ENCODE measurements around the gene FAM107B. TPM values are rescaled to one million over a fixed set of nuclear protein-coding genes. Genes with fewer than 3 reads are reported as not detected.
"Not testable (repeated sequence)": the region's sequence is repeated elsewhere in the genome, so short reads cannot be mapped to it uniquely, and the experiment has no call there.

Gene FAM107B
- total RNA-seq, 1 donor from 2014 or later, result 36.6 TPM

DNA sequence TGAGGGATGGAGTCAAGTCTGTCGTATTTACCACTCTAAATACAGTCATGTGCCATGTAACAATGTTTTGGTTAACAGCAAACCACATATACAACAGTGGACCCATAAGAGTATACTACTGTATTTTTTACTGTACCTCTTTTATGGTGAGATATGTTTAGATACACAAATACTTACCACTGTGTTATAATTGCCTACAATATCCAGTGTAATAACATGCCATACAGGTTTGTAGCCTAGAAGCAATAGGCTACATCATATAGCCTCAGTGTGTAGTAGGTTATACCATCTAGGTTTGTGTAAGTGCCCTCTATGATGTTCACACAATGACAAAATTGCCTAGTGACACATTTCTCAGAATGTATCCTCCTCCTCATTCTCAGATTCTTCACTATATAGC, 110.4 kb downstream of the FAM107B start:
- no peak for DNase-seq

DNA sequence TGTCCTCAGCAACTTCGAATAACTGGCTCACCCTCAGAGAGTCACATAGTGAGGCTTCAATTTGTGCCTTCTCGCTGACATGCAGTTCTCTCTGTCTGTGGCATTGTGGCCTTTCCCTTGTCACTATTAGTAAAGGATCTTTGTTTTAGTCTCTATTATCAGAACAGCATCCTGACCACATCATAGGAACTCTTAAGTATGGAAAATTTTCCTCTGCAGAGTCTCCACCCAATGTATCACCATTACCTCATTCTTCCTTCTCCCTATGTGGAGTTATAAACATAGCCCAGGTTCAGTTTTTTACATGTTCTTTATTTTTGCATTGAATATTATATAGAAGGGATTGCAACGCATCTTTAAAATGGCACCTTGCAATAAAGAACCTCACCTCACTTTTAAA, 112.9 kb downstream of the FAM107B start:
- DNase-seq, result no peak

DNA sequence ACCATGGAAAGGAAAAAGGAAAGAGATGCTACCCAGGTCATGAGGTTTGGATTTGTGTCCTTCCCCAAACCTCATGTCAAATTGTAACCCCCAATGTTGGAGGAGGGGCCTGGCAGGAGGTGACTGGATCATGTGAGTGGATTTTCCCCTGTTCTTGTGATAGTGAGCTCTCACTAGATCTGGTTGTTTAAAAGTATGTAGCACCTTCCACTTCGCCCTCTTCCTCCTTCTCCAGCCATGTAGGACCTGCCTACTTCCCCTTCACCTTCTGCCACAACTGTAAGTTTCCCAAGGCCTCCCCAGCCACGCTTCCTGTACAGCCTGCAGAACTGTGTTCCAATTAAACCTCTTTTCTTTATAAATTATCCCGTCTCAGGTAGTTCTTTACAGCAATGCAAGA, 113.9 kb downstream of the FAM107B start:
- DNase-seq, result no peak

DNA sequence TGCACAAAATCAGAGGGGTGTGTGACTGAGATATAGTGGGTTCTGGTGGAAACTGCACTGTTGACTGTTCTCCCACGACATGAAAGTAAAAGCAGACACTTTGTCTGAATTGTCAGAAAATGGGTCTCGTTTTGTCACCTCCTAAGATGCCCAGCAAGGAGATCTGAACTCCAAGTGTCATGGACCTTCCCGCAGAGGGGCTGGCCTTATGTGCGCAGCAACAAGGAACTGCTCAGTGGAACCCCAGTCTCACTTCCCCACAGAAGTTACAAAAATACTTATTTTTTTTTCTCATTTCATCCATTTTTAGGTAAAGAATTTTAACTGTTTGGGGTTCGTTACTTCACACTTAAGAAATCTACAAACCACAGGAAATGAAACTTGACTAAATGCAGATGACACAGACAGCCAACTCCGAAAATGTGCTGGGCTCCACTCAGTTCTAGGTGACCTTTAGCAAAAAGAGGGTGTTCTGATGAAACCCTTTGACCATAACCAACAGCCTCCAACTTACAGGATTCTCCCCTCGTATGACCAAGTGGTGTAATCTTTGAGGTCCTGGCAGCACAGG, 115.0 kb downstream of the FAM107B start:
- no peak for DNase-seq

DNA sequence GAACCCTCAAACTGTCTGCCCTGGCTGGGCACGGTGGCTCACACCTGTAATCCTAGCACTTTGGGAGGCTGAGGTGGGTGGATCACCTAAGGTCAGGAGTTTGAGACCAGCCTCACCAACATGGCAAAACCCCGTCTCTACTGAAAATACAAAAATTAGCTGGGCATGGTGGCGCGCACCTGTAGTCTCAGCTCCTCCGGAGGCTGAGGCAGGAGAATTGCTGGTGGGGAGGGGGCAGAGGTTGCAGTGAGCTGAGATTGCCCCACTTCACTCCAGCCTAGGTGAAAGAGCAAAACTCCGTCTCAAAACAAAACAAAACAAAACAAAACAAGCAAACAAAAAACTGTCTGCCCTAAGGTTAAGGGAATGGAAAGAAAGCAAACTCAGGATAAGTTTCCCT, 115.6 kb downstream of the FAM107B start:
- not testable (repeated sequence) for DNase-seq

DNA sequence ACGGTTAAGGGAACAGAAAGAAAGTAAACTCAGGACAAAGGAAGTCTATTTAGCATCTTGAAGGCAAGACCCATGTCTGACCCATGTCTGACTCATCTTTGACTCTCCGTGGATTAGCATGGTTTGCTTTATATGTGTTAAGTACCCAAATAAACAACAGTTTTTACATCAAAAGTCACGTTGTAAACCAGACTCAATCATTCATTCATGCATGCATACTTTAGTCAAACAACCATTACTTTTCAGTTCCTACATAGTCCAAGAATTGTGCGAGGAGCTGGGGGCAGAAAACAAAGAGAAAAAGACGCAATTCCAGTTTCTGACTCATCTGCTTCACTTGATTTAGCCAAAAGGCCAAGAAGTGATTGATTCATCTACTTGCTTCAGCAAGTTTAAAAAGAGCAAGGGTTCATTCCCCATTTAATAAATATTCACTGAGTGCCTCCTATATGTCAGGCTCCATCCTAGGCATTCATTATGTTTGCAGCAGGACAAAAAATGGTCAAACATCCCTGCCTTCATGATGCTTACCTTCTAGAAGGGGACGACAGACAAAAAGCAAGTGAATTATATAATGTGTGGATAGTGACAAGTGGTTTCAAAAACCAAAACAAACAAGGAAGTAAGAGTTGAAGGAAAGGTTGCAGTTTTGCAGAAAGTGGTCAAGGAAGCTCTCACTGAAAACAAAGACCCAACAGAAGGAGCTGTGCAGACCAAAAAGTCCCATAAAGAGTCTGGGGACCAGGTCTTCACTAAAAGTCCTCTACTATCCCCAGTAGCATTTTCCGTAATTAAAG, 116.2 kb downstream of the FAM107B start:
- no peak for DNase-seq

DNA sequence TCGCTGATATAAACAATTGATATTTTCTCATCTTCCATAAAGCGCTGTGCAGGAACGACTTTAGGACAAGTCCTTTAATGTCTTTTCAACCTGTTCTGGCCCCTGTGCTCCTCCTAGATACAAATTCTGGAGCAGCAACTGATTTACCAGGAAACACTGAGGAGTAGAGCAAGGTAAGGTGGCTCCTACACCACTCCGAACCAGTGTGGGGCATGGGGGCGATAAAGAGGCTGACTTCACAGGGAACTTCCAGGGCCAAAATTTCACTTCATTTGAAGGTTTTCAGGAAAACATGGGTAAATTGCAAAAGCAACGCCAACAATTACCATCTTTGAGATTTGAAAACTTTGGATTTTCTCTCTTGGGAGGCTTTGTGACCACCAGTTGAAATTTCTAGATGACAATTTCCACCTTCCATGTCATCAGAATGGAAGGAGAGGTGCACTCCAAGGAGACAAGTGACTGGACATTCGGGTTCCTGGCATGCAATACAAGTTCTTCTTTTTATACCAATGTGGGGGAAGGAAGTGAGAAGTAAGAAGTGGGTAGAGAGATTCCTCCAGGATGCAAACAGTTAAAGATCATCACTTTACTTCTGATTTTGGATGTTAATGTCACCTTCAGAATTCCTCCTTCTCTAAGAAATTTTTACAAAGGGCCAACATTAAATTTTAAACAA, 118.5 kb downstream of the FAM107B start:
- no peak for DNase-seq

- DNase-seq, result no peak
These were observed 119.8 kb downstream of the FAM107B start for GRCh38 chr10:14654821-14655382.

- DNase-seq, result peak; percentile 68
These were observed 121.2 kb downstream of the FAM107B start for GRCh38 chr10:14653271-14654161.

DNA sequence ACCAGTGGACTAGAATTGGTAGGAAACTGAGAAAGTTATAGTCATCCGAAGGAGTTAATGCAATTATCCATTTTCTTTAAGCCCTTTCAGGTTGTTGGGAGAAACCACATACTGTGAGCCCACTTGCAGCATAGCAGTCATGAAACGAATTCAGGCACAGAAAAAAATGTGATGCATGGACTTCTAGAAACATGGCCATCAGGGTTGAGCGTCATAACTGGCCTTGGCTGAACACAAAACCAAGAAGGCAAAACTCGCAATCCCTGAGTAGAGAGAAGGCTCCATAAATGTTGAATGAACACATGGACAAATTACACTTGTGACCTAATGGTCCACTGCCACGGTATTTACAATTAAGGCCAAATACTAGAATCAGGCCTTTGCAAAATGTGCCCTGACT, 121.9 kb downstream of the FAM107B start:
- DNase-seq, result no peak

DNA sequence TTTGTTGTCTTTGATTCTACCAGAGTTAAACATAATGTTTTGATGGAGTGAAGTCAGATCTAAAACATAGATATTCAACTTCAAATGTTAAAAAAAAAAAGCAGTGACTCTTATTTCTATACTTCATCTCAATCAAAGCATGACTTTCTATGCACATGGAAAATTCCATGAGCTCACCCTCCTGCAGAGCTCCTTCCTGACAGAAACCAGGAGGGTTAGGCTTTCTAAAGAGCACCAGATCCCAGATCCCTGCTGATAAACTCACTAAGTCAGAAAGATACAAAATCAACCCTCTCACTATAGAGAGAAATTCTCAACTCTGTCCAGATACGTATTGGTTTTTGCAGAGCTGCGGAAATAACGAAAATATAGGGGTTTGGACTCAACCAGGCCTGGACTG, 122.6 kb downstream of the FAM107B start:
- no peak for DNase-seq

GRCh38 chr10:14649739-14650138, 125.0 kb downstream of the FAM107B start:
- no peak for DNase-seq

DNA sequence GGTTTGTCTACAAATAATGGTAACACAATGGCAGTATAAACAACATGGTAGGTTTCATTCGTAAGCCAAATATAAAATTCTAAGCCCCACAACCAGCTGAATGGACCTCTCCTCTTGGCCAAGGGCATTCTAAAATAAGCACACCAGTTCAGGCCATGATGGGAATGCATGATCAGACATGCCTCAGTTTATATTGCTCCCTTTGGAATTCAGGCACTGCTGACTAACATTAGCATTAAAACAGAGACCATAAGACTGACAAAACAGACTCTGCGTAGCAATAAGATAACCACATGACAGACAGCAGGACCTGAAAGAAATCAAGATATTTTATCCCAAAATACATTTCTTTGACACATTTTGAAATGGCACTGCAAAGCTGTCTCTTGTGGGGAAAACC, 125.8 kb downstream of the FAM107B start:
- DNase-seq, result no peak

DNA sequence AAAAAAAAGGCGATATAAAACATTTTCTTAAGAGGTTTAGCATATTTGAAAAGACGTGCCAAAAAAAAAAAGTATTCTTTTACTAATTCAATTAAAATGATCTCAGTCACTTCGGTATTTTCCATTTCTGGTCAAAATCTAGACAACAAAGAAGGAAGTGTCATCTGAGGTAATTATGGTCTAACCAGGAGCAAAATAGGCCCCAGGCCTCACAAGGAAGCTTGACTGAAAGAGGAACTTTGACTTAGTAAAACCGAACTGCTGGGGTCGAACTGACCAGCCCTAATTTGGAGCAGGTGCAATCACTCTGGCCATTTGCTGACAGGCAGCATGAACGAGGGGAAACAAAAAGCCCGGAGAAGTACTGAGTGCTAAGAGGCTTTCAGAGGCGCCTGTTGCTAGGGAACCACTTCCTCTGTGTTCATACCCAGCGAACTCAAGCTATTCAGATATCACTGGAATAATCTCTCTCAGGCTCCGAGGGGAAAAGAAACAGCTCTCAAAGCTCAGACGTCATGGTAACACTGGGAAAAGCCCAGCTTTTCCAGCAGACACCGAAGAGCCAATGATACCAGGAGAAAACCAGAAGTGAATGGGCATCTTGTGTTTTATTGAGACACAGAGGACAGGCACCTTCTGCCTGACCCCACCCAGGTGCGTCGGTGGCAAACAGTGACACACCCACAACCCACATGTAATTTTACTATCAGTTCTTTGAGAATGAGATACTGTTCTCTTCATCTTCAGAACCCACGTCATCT, 126.5 kb downstream of the FAM107B start:
- DNase-seq, result peak; percentile 92

DNA sequence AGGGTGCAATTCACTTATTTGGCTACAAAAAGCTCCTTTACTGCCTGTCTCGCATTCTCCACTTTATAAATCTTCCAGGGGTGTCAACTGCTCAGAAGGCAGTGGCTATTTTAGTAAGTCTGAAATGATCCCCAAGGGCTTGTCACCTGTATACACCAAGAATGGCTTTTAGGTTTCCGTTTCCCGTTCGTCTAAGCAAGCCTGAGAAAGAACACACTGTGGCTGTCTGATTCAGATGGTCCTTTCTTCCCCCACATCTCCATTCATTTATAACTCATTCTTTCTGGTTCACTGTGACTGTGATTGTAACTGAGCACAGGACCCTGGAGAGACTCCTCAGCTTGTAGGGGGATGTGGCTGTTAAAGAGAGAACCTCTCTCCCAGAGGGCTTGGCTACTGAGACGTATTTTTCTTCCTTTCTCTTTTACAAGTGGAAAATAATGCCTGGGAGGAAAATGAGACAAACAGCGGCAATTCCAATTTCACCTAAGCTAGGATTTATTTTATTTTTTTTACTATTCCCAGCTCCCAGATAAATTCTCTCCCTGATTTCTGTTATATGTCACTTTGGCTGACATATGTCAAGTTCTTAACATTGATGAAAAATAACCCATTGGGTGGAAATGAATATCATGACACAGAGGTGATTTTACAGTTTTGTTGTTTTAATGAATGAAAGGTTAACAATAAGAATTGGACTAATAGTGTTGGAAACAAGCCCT, 129.3 kb downstream of the FAM107B start:
- DNase-seq, result no peak

DNA sequence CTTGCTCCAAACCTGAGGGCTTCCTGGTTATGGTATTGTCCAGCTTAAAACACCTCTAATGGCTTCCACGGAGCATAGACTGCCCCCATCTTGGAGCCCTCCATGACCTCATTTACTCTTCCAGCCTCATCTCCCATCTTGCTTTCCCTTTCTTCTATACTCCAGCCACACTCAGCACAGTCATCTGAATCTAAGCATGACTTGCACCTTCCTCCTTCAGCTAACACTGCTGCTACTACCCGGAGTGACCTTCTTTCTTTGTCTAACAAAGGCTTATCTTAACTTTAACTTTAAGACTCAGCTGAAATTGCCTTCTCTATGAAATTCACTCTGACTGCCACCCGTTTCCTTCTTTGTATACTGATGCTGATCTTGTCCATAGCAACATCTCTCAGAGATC, 135.1 kb downstream of the FAM107B start:
- DNase-seq, result no peak

GRCh38 chr10:14635043-14635710, 139.5 kb downstream of the FAM107B start:
- no peak for DNase-seq

- DNase-seq, result not testable (repeated sequence)
These were observed 140.1 kb downstream of the FAM107B start for GRCh38 chr10:14634572-14634971.

- no peak for DNase-seq
These were observed 148.8 kb downstream of the FAM107B start for GRCh38 chr10:14625765-14626525.

Measured in tongue (tissue), 2 donors.